ENCODE data around the gene HNRNPU. TPM values are rescaled to one million over a fixed set of nuclear protein-coding genes. Genes with fewer than 3 reads are reported as not detected.

HNRNPU gene
- total RNA-seq = 409 and 447 TPM in 2 replicates

- peak; percentile 50 for DNase-seq (ENCODE audit: low read depth)
- TF ChIP-seq CTCF (conservative IDR thresholded peaks at IDR 0.05; ENCODE audit: low read depth, low read length) = peak; percentile 38
- peak within 1 kb of the TSS; percentile 97 for H3K4me3 ChIP-seq (ENCODE audit: low read depth, low read length)
These were observed at the start of gene HNRNPU for GRCh38 chr1:244864253-244865027. Gene HNRNPU, minus strand, starts transcription at chr1:244864543. Its CDS starts 236 bp downstream, at chr1:244864307.

- DNase-seq (ENCODE audit: low read depth) = no peak
- H3K4me3 ChIP-seq (ENCODE audit: low read depth, low read length) = no peak overlapping the region
- TF ChIP-seq CTCF (conservative IDR thresholded peaks at IDR 0.05; ENCODE audit: low read depth, low read length) = no peak
These were observed 49.5 kb upstream of the HNRNPU start for GRCh38 chr1:244913806-244914205.

- no peak for DNase-seq (ENCODE audit: low read depth)
- no peak overlapping the region for H3K4me3 ChIP-seq (ENCODE audit: low read depth, low read length)
- TF ChIP-seq CTCF (conservative IDR thresholded peaks at IDR 0.05; ENCODE audit: low read depth, low read length) = no peak
These were observed 39.8 kb upstream of the HNRNPU start for GRCh38 chr1:244904119-244904518.

- TF ChIP-seq CTCF (conservative IDR thresholded peaks at IDR 0.05; ENCODE audit: low read depth, low read length) = no peak
- DNase-seq (ENCODE audit: low read depth) = no peak
- H3K4me3 ChIP-seq (ENCODE audit: low read depth, low read length) = no peak overlapping the region
These were observed 37.2 kb upstream of the HNRNPU start for GRCh38 chr1:244901400-244902015.

- no peak for TF ChIP-seq CTCF (conservative IDR thresholded peaks at IDR 0.05; ENCODE audit: low read depth, low read length)
- H3K4me3 ChIP-seq (ENCODE audit: low read depth, low read length) = no peak overlapping the region
- DNase-seq (ENCODE audit: low read depth) = no peak
These were observed 33.3 kb upstream of the HNRNPU start for GRCh38 chr1:244897476-244898254.

- no peak for TF ChIP-seq CTCF (conservative IDR thresholded peaks at IDR 0.05; ENCODE audit: low read depth, low read length)
- H3K4me3 ChIP-seq (ENCODE audit: low read depth, low read length) = no peak overlapping the region
- no peak for DNase-seq (ENCODE audit: low read depth)
These were observed 32.2 kb upstream of the HNRNPU start for GRCh38 chr1:244896550-244896949.
